ENCODE results near the gene SNX32. TPM values are rescaled to one million over a fixed set of nuclear protein-coding genes. Genes with fewer than 3 reads are reported as not detected.
A peak's percentile ranks its signal among the peaks of the same experiment; 100 is the strongest.

The SNX32 gene
- polyA plus RNA-seq, 10 donors, result 0.64 to 2.3 (median 1.6) TPM

- DNase-seq, result no peak
These were observed 31.9 kb downstream of the SNX32 start for GRCh38 chr11:65865550-65866172.

GRCh38 chr11:65866509-65867283 lies 32.9 kb downstream of the SNX32 start:
- DNase-seq, result no peak

GRCh38 chr11:65867284-65868071 lies 33.7 kb downstream of the SNX32 start:
- DNase-seq, result no peak

- no peak for DNase-seq
These were observed 34.4 kb downstream of the SNX32 start for GRCh38 chr11:65868076-65868667.

- no peak for DNase-seq
These were observed 35.1 kb downstream of the SNX32 start for GRCh38 chr11:65868907-65869306.

GRCh38 chr11:65869643-65870306 lies 36.0 kb downstream of the SNX32 start:
- DNase-seq, result no peak

- DNase-seq, result no peak
These were observed 36.5 kb downstream of the SNX32 start for GRCh38 chr11:65870307-65870658.

- no peak for DNase-seq
These were observed 37.2 kb downstream of the SNX32 start for GRCh38 chr11:65870706-65871681.

- peak in 1 of 3 donors; percentile 74 for DNase-seq
These were observed 38.2 kb downstream of the SNX32 start for GRCh38 chr11:65871811-65872548.

- peak; percentile 50 to 87 (median 82) for DNase-seq
These were observed 39.0 kb downstream of the SNX32 start, which contains the start of gene EFEMP2 for GRCh38 chr11:65872586-65873317. Gene EFEMP2 (minus strand): TSS chr11:65872800. CDS start chr11:65872354, 446 bp downstream.

GRCh38 chr11:65873318-65874156 lies 39.8 kb downstream of the SNX32 start:
- DNase-seq, result peak; percentile 91 to 96 (median 94)

- DNase-seq, result no peak
These were observed 45.9 kb downstream of the SNX32 start, which contains the start of gene CTSW for GRCh38 chr11:65879617-65880016. Gene CTSW (plus strand): TSS chr11:65879837. CDS start chr11:65879855, 18 bp downstream.

- no peak for DNase-seq
These were observed 46.3 kb downstream of the SNX32 start for GRCh38 chr11:65880027-65880426.

- no peak for DNase-seq
These were observed 47.2 kb downstream of the SNX32 start for GRCh38 chr11:65880844-65881421.

GRCh38 chr11:65882120-65883057 lies 48.6 kb downstream of the SNX32 start:
- DNase-seq, result no peak
